Endothelial cell of umbilical vein (primary cell): Measurements from ENCODE around the gene SPSB2. TPM values are rescaled to one million over a fixed set of nuclear protein-coding genes. Genes with fewer than 3 reads are reported as not detected.

Source experiments
- BruUV-seq: library from RNA; stranded (reverse); fragments of 400-500 nt; replicated peaks from 2 replicates; lab custom pipeline; 2021; lab: Mats Ljungman, UMichigan
- CTCF ChIA-PET: fragments of 300-600, 350-600 bp; sonication (Branson Sonifier 250); formaldehyde crosslinking; loops from one replicate; lab custom pipeline; 2021; ENCODE audit warnings: antibody characterized with exemption, inconsistent platforms; lab: Charles Lee
- POLR2A ChIA-PET: fragments of 300-600, 350-600 bp; sonication (Branson Sonifier 250); formaldehyde crosslinking; loops from one replicate; lab custom pipeline; 2021; ENCODE audit warnings: antibody characterized with exemption, inconsistent platforms; lab: Charles Lee
- DNase-seq: peaks from one replicate; pipeline ENCODE4 v3.0.0-alpha.2; 2011; ENCODE audit warnings: low read depth, low spot score
- FAIRE-seq: peaks from 2 replicates; lab custom pipeline; 2011; peaks lifted over from hg19 to GRCh38; lab: Jason Lieb, UNC
- H2AFZ ChIP-seq: 2 replicates; pipeline ENCODE4 v1.6.0; 2012; ENCODE audit warnings: low read depth, low read length, control low read depth, inconsistent platforms
- H3K27ac ChIP-seq: 2 replicates; pipeline ENCODE4 v1.5.1; 2011; ENCODE audit warnings: low read depth, mild to moderate bottlenecking, control low read depth, low read length, moderate library complexity; ENCODE audit not compliant: insufficient read depth
- H3K27me3 ChIP-seq, 2 experiments: 2 replicates each; pipeline versions ENCODE4 v1.6.0 to v1.6.1; 2011; ENCODE audit warnings: low read length in 2 of 2, mixed read lengths in 1 of 2; ENCODE audit not compliant: control insufficient read depth in 2 of 2, insufficient read depth in 2 of 2
- H3K36me3 ChIP-seq, 2 experiments: 2 replicates in 1 of 2; 3 replicates in 1 of 2; pipeline ENCODE4 v1.5.1; 2011; ENCODE audit warnings: low read length in 2 of 2, mild to moderate bottlenecking in 1 of 2, moderate library complexity in 1 of 2; ENCODE audit not compliant: control insufficient read depth in 2 of 2, insufficient read depth in 2 of 2; ENCODE audit errors: extremely low read depth in 1 of 2
- H3K4me1 ChIP-seq: 3 replicates; pipeline ENCODE4 v1.5.1; 2011; ENCODE audit warnings: mild to moderate bottlenecking, low read length; ENCODE audit not compliant: control insufficient read depth, insufficient read depth; ENCODE audit errors: extremely low read depth
- H3K4me2 ChIP-seq: 2 replicates; pipeline ENCODE4 v1.6.1; 2011; ENCODE audit warnings: low read length, control low read depth, mixed read lengths; ENCODE audit not compliant: insufficient read depth
- H3K4me3 ChIP-seq, 3 experiments: fragments of 200-600 bp in 1 of 3; sonication (generic), shearing (Covaris generic) in 1 of 3; replicated peaks in 1 of 3; 2 replicates each; pipeline ENCODE4 v1.5.1; 2011 to 2016; ENCODE audit warnings: control low read depth in 3 of 3, low read length in 3 of 3, mild to moderate bottlenecking in 2 of 3, inconsistent platforms in 1 of 3, low read depth in 1 of 3, moderate library complexity in 1 of 3; ENCODE audit not compliant: insufficient read depth in 1 of 3
- H3K79me2 ChIP-seq: 2 replicates; pipeline ENCODE4 v1.6.0; 2012; ENCODE audit warnings: low read length, inconsistent platforms; ENCODE audit not compliant: control insufficient read depth, insufficient read depth
- H3K9ac ChIP-seq: replicated peaks from 2 replicates; pipeline ENCODE3; 2011; ENCODE audit warnings: low read length, control low read depth; ENCODE audit not compliant: insufficient read depth; ENCODE audit errors: extremely low read depth
- H3K9me1 ChIP-seq: replicated peaks from 3 replicates; pipeline ENCODE4 v1.6.0; 2011; ENCODE audit warnings: mild to moderate bottlenecking, low read length; ENCODE audit not compliant: control insufficient read depth, insufficient read depth; ENCODE audit errors: extremely low read depth
- H3K9me3 ChIP-seq: replicated peaks from 2 replicates; pipeline ENCODE4 v1.5.1; 2012; ENCODE audit warnings: low read length, inconsistent platforms; ENCODE audit not compliant: control insufficient read depth, insufficient read depth
- H4K20me1 ChIP-seq: replicated peaks from 2 replicates; pipeline ENCODE3; 2011; ENCODE audit warnings: mild to moderate bottlenecking, low read length; ENCODE audit not compliant: control insufficient read depth, insufficient read depth; ENCODE audit errors: extremely low read depth
- EZH2 ChIP-seq: IDR thresholded peaks from 2 replicates; pipeline ENCODE4 v1.6.1; 2012; ENCODE audit warnings: borderline replicate concordance, low read depth, mild to moderate bottlenecking, moderate library complexity, low read length, inconsistent platforms; ENCODE audit not compliant: severe bottlenecking
- FOS ChIP-seq: IDR thresholded peaks from 2 replicates; pipeline ENCODE4 v1.6.1; 2011; ENCODE audit warnings: mild to moderate bottlenecking, low read length, moderate library complexity, borderline replicate concordance; ENCODE audit not compliant: insufficient read depth
- GATA2 ChIP-seq: IDR thresholded peaks from 2 replicates; pipeline ENCODE4 v1.7.0; 2011; ENCODE audit warnings: low read depth, mild to moderate bottlenecking, moderate library complexity, mixed read lengths, low read length; ENCODE audit not compliant: insufficient read length, insufficient read depth
- JUN ChIP-seq: IDR thresholded peaks from 2 replicates; pipeline ENCODE4 v1.6.1; 2011; ENCODE audit warnings: borderline replicate concordance, low read depth; ENCODE audit not compliant: insufficient read length, insufficient read depth
- MYC ChIP-seq: IDR thresholded peaks from one replicate; pipeline ENCODE4 v1.6.1; 2011; ENCODE audit warnings: mild to moderate bottlenecking, low read depth, low read length
- POLR2A ChIP-seq: IDR thresholded peaks from 2 replicates; pipeline ENCODE4 v1.6.1; 2012; ENCODE audit warnings: low read depth, mild to moderate bottlenecking, control low read depth, low read length
- POLR2AphosphoS5 ChIP-seq: IDR thresholded peaks from 2 replicates; pipeline ENCODE4 v1.6.1; 2012; ENCODE audit warnings: low read depth, mild to moderate bottlenecking, control low read depth, low read length, moderate library complexity; ENCODE audit not compliant: insufficient read depth
- dilution Hi-C: fragments of 300-500 bp; cut with MboI; formaldehyde crosslinking; loops from one replicate; pipeline ENCODE4 v1.15.0; 2019; ENCODE audit warnings: low sequenced_read_pairs; ENCODE audit not compliant: extremely low pct_ligation_motif_present
- intact Hi-C: fragments of 100-400 bp; cut with micrococcal nuclease; formaldehyde crosslinking; loops from one replicate; pipeline ENCODE4 v1.10.0; 2022
- polyA plus RNA-seq, 4 experiments: library from polyadenylated mRNA; depleted of rRNA in 3 of 4; stranded (reverse) in 3 of 4; unstranded in 1 of 4; fragments of >200 nt; gene quantifications; 2 replicates each; pipeline versions ENCODE4 v1.2.1 to v1.2.3, GENCODE V29; 2011 to 2012; ENCODE audit warnings: missing spikeins in 1 of 4
- total RNA-seq: library from RNA; stranded (reverse); gene quantifications from 2 replicates; pipeline ENCODE4 v1.2.3, GENCODE V29; 2021
- TF ChIP-seq, protein P1 (sequence below): IDR thresholded peaks from 2 replicates; pipeline ENCODE4 v1.6.1; 2011; ENCODE audit not compliant: insufficient read depth, insufficient read length
- TF ChIP-seq, protein P2 (sequence below), 2 donors: IDR thresholded peaks; 1 replicate in 1 of 2; 2 replicates in 1 of 2; pipeline ENCODE4 v1.5.1; 2011; ENCODE audit warnings: low read length in 2 of 2, mild to moderate bottlenecking in 2 of 2, moderate library complexity in 2 of 2, control low read depth in 1 of 2, inconsistent platforms in 1 of 2, low read depth in 1 of 2; ENCODE audit not compliant: insufficient read depth in 1 of 2; ENCODE audit errors: extremely low read depth in 1 of 2

The SPSB2 gene
- total and polyA plus RNA-seq, 2 donors (not counting 3 experiments of a cell fraction or from before 2014, with no cell fraction given) = 3.8 to 6.9 TPM

DNA sequence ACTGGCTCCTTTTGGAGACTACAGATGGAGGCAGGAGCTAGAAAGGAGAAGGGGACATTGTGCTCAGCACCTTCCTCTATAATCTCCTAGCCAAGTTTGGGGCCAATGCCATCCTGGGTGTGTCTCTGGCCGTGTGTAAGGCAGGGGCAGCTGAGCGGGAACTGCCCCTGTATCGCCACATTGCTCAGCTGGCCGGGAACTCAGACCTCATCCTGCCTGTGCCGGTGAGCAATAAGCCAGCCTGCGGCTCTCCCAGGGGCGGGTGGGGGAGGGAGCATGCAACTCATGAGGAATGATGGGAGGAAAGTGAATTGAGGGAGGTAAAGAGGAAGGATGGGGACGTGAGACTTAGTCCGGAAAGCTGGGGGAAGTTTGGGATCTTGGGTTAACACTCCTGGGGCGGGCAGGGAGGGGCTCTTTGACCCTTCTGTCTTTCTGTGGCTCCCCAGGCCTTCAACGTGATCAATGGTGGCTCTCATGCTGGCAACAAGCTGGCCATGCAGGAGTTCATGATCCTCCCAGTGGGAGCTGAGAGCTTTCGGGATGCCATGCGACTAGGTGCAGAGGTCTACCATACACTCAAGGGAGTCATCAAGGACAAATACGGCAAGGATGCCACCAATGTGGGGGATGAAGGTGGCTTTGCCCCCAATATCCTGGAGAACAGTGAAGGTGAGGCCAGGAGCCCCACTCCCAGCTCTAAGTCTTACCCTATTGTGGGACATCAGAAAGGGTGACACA is 44.6 kb upstream of the SPSB2 start:
- dilution Hi-C loops = no loop called here
- no peaks in the 10 kb centered on the region for H3K36me3 ChIP-seq
- H3K4me2 ChIP-seq = no peak overlapping the region
- H2AFZ ChIP-seq = no peak overlapping the region
- FAIRE-seq (no peak), DNase-seq (no peak)
- H3K27ac ChIP-seq = no peak overlapping the region
- no peaks in the 10 kb centered on the region for H3K79me2 ChIP-seq
- BruUV-seq = no TSS peak
- H3K9ac ChIP-seq = no peak overlapping the region
- no peak overlapping the region for H3K4me3 ChIP-seq
- H4K20me1 ChIP-seq = no peaks in the 10 kb centered on the region
- intact Hi-C loops = no loop called here
- ChIA-PET POLR2A (no interaction called here), CTCF (interaction anchor here (0.7 to 3.5 kb wide), 3 partner anchors 27 to 48 kb away, joined by 3 to 12 read pairs (median 3); partner anchors contain the start of gene SPSB2)
- H3K9me1 ChIP-seq = no peaks in the 10 kb centered on the region
- TF ChIP-seq GATA2 (no peak), POLR2AphosphoS5 (no peak), EZH2 (no peak), POLR2A (no peak), JUN (no peak), FOS (no peak), MYC (no peak)
- TF ChIP-seq, protein P1, sequence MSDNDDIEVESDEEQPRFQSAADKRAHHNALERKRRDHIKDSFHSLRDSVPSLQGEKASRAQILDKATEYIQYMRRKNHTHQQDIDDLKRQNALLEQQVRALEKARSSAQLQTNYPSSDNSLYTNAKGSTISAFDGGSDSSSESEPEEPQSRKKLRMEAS = no peak
- TF ChIP-seq, protein P2, sequence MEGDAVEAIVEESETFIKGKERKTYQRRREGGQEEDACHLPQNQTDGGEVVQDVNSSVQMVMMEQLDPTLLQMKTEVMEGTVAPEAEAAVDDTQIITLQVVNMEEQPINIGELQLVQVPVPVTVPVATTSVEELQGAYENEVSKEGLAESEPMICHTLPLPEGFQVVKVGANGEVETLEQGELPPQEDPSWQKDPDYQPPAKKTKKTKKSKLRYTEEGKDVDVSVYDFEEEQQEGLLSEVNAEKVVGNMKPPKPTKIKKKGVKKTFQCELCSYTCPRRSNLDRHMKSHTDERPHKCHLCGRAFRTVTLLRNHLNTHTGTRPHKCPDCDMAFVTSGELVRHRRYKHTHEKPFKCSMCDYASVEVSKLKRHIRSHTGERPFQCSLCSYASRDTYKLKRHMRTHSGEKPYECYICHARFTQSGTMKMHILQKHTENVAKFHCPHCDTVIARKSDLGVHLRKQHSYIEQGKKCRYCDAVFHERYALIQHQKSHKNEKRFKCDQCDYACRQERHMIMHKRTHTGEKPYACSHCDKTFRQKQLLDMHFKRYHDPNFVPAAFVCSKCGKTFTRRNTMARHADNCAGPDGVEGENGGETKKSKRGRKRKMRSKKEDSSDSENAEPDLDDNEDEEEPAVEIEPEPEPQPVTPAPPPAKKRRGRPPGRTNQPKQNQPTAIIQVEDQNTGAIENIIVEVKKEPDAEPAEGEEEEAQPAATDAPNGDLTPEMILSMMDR (IDR thresholded peaks at IDR 0.05; ENCODE audit: extremely low read depth in 1 of 2, insufficient read depth in 1 of 2, low read depth in 1 of 2, low read length in 2 of 2) = no peak
- no peaks in the 10 kb centered on the region for H3K9me3 ChIP-seq
- H3K27me3 ChIP-seq = no peaks in the 10 kb centered on the region
- peaks cover 11% of the 10 kb centered on the region for H3K4me1 ChIP-seq
